Mesodermal cell (in vitro differentiated cells): Measurements from ENCODE around the gene PTPRN2.

Source experiments
- H3K27ac ChIP-seq: 2 replicates; pipeline ENCODE4 v1.7.0; 2013; ENCODE audit warnings: mild to moderate bottlenecking, low read depth, low read length, moderate library complexity; ENCODE audit not compliant: severe bottlenecking
- H3K36me3 ChIP-seq: 2 replicates; pipeline ENCODE4 v1.7.1; 2013; ENCODE audit warnings: mild to moderate bottlenecking, low read length, moderate library complexity; ENCODE audit not compliant: control insufficient read depth, insufficient read depth
- H3K4me1 ChIP-seq: one replicate; pipeline ENCODE4 v1.7.1; 2013; ENCODE audit warnings: mild to moderate bottlenecking, low read length; ENCODE audit not compliant: insufficient read depth, control insufficient read depth, poor library complexity, severe bottlenecking
- H3K4me3 ChIP-seq: 2 replicates; pipeline ENCODE4 v1.7.0; 2013; ENCODE audit warnings: low read length, control low read depth, mild to moderate bottlenecking; ENCODE audit not compliant: insufficient read depth, poor library complexity, severe bottlenecking; ENCODE audit errors: extremely low read depth
- H3K9me3 ChIP-seq: 2 replicates; pipeline ENCODE4 v1.7.1; 2013; ENCODE audit warnings: mild to moderate bottlenecking, low read length, moderate library complexity; ENCODE audit not compliant: control insufficient read depth
- whole genome bisulfite sequencing, 2 experiments: methylation state at CpG; one replicate each; pipeline ENCODE4 v1.1.5; 2013; ENCODE audit warnings: missing lambda C conversion rate in 2 of 2; ENCODE audit not compliant: insufficient coverage in 2 of 2; 5-methylcytosine and 5-hydroxymethylcytosine counted together

Gene PTPRN2

DNA sequence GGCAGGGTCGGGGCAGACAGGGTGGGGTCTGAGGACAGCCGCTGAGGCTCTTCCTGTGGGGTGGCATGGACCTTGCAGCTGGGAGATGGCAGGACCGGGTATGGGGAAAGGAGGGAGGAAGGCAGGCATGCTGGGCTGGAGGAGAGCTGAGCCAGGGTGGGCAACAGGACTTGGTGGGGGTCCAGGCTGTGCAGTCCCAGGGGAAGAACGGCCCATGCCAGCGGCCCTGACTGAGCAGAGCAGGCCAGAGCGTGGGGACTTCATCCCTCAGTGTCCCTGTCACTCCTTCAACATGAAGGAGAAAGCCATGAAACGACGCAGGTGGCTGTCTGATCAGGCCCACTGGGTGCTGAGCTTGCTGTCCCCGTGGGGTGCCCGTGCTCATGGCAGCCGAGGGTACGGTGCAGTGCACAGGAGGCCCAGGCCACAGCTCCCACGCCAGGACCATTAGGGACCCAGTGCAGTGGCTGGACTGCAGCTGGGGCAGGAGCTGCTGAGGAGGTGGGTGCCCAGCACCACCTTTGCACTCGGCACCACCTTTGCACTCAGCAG, 519.6 kb downstream of the PTPRN2 start:
- 70 to 87% methylated on average over 14 of the region's 14 CpGs for WGBS, 2 experiments
- H3K36me3 ChIP-seq: no peaks in the 10 kb centered on the region
- no peaks in the 10 kb centered on the region for H3K4me1 ChIP-seq
- no peak overlapping the region for H3K27ac ChIP-seq
- no peak overlapping the region for H3K4me3 ChIP-seq
- peaks cover 88% of the 10 kb centered on the region for H3K9me3 ChIP-seq

DNA sequence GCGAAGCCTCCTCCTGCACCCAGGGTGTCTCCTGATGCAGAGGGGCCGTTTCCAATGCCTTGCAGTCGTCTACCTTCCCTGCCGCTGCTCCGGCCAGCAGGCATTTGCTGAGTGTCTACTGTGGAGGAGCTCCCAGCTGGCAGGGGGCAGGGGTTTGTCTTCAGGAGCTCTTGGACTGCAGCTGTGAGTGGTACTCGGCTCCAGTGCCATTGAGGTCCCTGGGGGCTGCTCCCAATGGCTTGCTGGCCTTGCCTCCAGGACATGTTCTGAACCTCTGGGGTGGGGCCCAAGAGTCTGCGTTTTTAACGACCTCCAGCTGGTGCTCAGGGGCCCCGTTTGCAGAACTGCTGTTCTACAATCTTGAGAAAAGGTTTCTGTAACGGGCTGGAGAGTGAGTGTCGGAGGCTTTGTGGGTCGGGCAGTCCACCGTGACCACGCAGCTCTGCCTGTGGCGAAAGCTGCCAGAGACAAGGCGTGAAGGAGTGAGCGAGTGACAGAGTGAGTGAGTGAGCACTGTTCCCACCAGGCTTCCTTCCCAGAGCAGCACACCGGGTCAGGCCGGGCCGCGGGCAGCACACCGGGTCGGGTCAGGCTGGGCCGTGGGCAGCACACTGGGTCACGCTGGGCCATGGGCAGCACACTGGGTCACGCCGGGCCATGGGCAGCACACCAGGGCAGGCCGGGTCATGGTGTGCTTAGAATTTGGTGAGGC, 520.2 kb downstream of the PTPRN2 start:
- H3K4me3 ChIP-seq: no peak overlapping the region
- no peaks in the 10 kb centered on the region for H3K4me1 ChIP-seq
- H3K27ac ChIP-seq: no peak overlapping the region
- 79 to 81% methylated on average over 24 to 28 of the region's 28 CpGs for WGBS, 2 experiments
- H3K9me3 ChIP-seq: peaks cover 88% of the 10 kb centered on the region
- no peaks in the 10 kb centered on the region for H3K36me3 ChIP-seq

DNA sequence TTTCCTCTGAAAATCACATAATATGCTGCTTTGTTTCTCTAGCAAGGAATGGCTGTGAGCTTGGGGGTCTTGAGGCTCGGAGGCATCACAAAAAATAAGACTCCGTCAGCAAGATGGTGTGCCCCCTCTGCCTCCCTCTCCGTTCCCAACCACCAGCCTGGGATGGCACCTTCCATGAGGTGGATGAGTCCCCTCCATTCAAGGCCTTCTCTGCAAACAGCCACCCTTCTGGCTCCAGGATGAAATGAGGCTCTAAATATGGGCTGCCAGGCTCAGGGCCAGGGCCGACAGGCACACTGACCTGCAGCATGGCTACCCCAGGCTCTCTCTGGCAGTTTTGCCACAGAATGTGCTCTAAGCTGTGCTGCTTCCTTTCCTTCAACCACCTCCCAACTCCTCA, 521.5 kb downstream of the PTPRN2 start:
- Histone ChIP-seq H3K4me3 (no peak overlapping the region), H3K27ac (no peak overlapping the region), H3K9me3 (peaks cover 91% of the 10 kb centered on the region), H3K36me3 (no peaks in the 10 kb centered on the region), H3K4me1 (no peaks in the 10 kb centered on the region)
- 77 to 87% methylated on average over 4 of the region's 4 CpGs for WGBS, 2 experiments

DNA sequence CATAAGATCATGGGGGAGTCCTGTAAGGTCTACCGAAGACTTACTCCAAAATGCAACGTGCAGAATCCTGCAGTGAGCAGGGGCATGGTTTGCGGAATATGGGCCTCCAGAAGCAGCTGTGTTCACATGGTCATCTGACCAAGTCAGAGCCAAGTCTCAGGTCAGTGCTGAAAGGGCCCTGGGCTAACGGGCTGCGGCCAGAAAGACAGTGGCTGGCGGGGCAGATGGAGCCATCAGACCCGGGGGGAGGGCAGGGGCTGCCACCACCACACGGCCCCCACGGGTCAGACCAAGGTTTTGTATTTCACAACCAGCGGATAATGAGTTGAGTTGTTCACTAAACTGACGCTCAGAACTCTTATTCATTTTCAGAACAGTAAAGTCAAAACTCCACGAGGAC, 522.3 kb downstream of the PTPRN2 start:
- Histone ChIP-seq H3K27ac (no peak overlapping the region), H3K4me3 (no peak overlapping the region), H3K36me3 (no peaks in the 10 kb centered on the region), H3K9me3 (peaks cover 94% of the 10 kb centered on the region), H3K4me1 (no peaks in the 10 kb centered on the region)
- WGBS, 2 experiments: 66 to 74% methylated on average over 10 to 11 of the region's 12 CpGs

DNA sequence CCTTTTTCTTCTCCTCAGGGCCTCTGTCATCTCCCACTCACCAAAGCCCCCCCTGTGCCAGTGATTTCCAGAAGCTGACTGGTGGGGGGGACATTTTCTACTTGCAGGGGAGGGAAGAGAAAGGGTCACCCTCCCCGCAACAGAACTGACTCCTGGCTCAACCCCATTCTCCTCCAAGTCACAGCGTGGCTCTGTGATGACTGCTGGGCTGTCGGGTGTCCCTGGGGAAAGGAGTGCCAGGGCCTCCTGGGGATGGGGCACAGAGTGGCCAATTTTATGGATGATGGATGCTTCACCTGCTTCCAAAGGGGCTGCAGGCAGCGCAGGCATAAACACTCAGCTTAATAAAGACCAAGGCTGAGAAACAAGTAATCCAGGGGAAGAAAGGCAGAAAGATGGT, 523.0 kb downstream of the PTPRN2 start:
- Histone ChIP-seq H3K36me3 (no peaks in the 10 kb centered on the region), H3K9me3 (peaks cover 90% of the 10 kb centered on the region), H3K4me1 (no peaks in the 10 kb centered on the region), H3K27ac (no peak overlapping the region), H3K4me3 (no peak overlapping the region)
- 75 to 100% methylated on average over 1 to 2 of the region's 4 CpGs for WGBS, 2 experiments

DNA sequence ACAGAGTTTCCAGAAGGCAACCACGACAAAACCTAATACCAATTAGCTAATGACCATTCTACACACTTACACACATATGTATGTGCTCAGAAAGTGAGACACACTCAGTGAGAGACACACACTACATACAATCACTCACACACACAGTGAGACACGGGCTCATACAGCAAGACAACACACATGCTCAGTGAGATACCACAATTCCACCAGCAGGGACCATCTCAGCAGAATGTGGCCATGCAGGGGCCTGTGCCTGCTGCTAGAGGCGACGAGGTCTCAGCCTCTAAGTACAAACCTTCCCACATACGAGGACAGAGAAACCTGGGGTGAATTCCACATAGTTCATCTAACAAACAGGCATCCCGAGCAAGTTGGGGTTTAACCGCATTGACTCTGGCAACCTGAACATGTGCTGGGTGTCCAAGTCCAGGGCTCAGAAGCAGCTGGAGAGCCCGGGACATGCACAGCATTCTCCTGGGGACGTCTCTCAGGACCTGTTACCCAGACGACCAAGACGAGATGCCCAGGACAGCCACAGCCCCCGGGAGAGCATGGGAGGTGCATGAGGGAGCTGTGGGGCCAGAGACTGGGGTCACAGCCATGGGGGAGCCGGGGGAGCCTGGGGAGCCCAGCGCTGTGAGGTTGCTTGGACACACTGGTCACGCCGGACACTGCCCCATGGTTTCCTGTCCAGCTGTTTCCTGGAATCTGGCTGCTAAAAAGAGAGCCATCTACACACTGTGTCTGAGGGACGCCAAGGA, 523.6 kb downstream of the PTPRN2 start:
- Histone ChIP-seq H3K36me3 (no peaks in the 10 kb centered on the region), H3K9me3 (peaks cover 86% of the 10 kb centered on the region), H3K4me3 (no peak overlapping the region), H3K4me1 (no peaks in the 10 kb centered on the region), H3K27ac (no peak overlapping the region)
- 59 to 67% methylated on average over 12 to 14 of the region's 17 CpGs for WGBS, 2 experiments

DNA sequence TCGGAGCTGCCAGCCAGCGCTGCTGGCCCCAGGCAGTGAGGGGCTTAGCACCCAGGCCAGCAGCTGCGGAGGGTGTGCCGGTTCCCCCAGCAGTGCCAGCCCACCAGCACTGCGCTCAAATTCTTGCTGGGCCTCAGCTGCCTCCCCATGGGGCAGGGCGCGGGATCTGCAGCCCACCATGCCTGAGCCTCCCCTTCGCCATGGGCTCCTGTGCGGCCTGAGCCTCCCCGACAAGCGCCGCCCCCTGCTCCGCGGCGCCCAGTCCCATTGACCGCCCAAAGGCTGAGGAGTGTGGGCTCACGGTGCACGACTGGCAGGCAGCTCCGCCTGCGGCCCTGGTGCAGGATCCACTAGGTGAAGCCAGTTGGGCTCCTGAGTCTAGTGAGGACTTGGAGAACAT, 525.0 kb downstream of the PTPRN2 start:
- Histone ChIP-seq H3K27ac (no peak overlapping the region), H3K9me3 (peaks cover 74% of the 10 kb centered on the region), H3K36me3 (no peaks in the 10 kb centered on the region), H3K4me1 (no peaks in the 10 kb centered on the region), H3K4me3 (no peak overlapping the region)
- WGBS, 2 experiments: 86 to 88% methylated on average over 18 to 20 of the region's 20 CpGs

DNA sequence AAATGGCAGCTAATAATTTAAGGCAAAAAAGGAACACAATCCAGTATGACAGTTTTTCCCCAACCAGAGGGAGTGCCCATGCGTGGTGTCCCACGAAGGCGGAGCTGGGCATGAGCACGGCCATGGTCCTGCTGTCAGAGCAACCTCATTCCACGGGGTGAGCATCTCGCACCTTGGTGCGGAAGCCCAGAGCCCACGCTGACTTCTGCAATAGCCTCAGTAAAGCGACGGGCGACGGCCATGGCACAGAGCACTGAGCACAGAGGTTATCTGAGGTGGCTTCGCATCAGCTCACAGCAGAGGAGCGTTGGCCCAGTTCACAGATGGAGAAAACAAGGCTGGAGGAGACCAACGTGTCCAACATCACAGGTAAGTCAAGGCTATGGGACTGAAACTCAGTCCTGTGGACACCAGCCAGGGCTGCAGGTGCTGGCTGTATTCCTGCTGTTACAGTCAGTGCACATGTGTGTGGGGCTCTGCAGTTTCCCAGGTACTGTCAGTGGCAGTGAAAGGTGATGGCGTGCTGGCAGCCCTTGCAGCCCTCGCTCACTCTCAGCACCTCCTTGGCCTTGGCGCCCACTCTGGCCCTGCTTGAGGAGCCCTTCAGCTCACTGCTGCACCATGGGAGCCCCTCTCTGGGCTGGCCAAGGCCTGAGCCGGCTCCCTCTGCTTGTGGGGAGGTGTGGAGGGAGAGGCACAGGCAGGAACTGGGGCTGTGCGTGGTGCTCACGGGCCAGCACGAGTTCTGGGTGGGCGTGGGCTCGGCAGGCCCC, 525.6 kb downstream of the PTPRN2 start:
- no peaks in the 10 kb centered on the region for H3K36me3 ChIP-seq
- 79 to 81% methylated on average over 19 to 22 of the region's 24 CpGs for WGBS, 2 experiments

DNA sequence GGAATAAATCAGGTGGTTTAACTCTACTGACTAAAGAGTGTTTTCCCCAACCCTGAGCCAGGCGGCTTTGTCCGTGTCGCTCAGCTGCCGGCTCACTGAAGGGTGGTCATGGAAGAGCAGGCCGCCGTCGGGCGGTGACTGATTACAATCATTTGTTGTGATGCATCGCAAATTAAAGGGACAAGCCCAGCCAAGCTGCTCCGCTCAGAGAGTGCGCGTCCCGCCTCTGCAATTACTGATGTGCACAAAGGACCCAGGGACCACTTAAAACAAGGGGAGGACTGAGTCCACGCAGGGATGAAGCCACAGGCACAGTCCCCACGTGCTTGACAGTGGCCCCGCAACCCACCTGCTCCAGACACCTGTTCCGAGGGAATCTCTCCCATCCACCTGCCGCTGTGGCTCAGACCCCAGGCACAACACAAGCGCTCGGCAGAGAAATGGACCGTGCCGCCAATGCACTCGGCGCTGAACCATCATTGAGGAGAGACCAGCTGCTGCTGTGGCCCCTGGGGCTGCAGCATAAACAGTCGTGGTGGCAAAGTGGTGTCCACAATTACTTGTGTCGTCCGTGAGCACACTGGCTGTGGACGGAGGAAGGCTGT, 526.5 kb downstream of the PTPRN2 start:
- 88 to 89% methylated on average over 27 to 28 of the region's 28 CpGs for WGBS, 2 experiments
- Histone ChIP-seq H3K4me1 (no peaks in the 10 kb centered on the region), H3K36me3 (no peaks in the 10 kb centered on the region), H3K27ac (no peak overlapping the region), H3K9me3 (peaks cover 74% of the 10 kb centered on the region), H3K4me3 (no peak overlapping the region)

More for the DNA sequence above, 525.6 kb downstream of the PTPRN2 start:
- H3K27ac ChIP-seq: no peak overlapping the region
- H3K4me3 ChIP-seq: no peak overlapping the region
- H3K9me3 ChIP-seq: peaks cover 74% of the 10 kb centered on the region
- no peaks in the 10 kb centered on the region for H3K4me1 ChIP-seq

DNA sequence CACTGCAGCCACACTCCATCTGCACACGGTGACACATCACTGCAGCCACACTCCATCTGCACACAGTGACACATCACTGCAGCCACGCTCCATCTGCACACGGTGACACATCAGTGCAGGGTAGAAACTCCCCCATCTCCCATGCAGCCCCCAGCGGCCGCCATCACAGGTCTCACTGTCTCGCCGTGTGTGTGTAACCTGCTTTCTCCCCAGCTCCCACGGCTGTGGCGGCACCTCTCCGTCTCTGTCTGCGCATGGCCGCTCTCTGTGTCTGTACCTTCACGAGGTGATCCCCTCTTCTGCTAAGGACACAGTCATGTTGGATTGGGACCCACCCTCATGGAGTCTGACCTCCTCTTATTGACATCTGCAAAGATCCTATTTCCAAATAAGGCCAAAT, 527.4 kb downstream of the PTPRN2 start:
- no peaks in the 10 kb centered on the region for H3K36me3 ChIP-seq
- H3K27ac ChIP-seq: no peak overlapping the region
- no peak overlapping the region for H3K4me3 ChIP-seq
- H3K4me1 ChIP-seq: no peaks in the 10 kb centered on the region
- 91 to 93% methylated on average over 8 to 9 of the region's 13 CpGs for WGBS, 2 experiments
- H3K9me3 ChIP-seq: peaks cover 70% of the 10 kb centered on the region
